HG03558 (cell line): ENCODE data around the gene SYAP1.
A peak's percentile ranks its signal among the peaks of the same experiment; 100 is the strongest.
"Not testable (repeated sequence)": the region's sequence is repeated elsewhere in the genome, so short reads cannot be mapped to it uniquely, and the experiment has no call there.

Source experiments
- ATAC-seq: cut with Tn5 transposase; IDR thresholded peaks from one replicate; pipeline ENCODE4 v1.9.1; 2021; ENCODE audit warnings: moderate number of reproducible peaks; ENCODE audit not compliant: unreplicated experiment; ENCODE audit errors: extremely low read depth

Gene SYAP1, protein sequence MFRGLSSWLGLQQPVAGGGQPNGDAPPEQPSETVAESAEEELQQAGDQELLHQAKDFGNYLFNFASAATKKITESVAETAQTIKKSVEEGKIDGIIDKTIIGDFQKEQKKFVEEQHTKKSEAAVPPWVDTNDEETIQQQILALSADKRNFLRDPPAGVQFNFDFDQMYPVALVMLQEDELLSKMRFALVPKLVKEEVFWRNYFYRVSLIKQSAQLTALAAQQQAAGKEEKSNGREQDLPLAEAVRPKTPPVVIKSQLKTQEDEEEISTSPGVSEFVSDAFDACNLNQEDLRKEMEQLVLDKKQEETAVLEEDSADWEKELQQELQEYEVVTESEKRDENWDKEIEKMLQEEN

DNA sequence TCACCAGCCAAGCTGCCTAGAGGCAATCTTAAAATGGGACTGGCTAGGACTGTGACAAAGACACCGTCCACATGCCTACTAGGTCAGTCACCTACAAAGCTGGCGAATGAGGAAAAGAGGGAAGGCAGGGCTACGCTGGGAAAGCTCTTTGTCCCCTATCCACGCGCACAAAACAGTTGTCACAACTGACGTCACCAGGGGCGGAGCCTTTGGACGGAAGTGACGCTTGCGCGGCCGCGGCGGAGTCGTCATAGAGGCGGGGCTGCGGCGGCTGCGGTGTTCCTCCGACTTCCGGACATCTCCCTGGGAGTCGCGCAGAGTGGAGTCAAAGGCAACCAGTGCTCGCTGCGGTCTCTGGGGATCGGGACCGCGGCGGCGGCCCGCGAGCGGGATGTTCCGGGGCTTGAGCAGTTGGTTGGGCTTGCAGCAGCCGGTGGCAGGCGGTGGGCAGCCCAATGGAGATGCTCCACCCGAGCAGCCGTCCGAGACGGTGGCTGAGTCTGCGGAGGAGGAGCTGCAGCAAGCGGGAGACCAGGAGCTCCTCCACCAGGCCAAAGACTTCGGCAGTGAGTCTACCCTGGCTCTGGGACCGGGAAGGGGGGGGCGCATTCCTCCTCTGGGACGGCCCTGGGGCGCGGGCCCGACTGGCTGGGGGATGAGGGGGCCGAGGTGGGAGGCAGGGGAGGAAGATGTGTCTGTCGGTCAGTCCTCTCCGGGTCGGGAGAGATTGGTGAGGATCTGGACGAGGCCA, at the start of gene SYAP1:
TSS of gene SYAP1 (plus strand) at position 279 of the 751 bp plus-strand sequence. CDS start at position 392, 113 bp downstream.
- ATAC-seq, result peak; percentile 99

DNA sequence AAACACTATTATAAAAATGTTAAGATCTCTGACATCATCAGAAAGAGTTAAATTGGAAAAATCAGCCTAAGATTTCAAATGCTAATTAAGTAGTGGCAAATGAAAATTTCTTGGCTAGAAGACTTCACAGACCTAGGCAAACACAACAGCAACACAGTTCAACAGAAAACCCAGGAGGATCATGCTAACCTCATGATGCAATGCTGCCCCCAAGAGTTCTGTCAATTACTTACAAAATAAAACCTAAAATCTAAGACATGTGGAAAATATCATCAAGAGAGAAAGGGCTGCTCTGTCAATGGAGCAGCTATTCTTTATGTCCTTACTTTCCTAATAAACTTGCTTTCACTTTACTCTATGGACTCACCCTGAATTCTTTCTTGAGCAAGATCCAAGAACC, 48.4 kb upstream of the SYAP1 start:
- ATAC-seq, result no peak

DNA sequence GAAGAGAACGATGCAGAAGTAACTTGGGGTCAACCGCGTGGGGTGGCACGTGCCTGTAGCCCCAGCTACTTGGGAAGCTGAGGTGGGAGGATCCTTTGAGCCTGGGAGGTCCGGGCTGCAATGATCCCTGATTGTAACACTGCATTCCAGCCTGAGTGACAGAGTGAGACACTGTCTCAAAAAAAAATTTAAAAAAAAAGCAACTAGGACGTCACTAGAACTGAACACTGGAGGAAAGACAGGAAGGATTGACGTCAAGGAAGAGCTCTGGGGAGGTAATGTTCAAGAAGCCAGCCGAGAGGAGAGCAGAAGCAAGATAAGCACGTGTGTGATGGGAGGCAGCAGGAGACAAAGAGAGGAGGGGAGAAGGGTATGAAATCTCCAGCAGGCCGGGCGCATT, 40.7 kb upstream of the SYAP1 start:
- no peak for ATAC-seq

DNA sequence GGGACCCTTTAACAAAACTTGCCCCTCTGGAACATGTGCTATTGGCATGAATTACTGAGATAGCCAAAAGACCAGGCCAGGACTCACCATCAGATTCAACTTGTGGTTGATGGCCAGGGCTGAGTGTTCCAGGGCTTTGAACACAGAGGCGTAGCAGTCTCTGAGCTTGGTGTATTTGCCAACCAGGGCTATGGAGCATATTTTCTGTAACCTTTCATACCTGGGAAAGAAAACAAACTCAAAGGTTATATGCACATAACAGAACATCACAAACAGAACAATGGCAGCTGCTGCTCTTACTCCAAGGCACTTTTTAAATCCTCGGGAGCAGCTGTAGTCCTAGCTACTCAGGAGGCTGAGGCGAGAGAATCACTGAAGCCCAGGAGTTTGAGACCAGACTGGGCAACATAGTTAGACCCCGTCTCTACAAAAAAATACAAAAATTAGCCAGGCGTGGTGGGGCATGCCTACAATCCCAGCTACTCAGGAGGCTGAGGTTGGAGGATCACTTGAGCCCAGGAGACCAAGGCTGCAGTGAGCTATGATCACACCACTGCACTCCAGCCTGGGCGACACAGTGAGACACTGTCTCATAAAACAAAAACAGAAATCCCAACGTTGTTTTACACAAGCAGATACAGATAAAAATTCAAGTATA, 36.3 kb upstream of the SYAP1 start:
- no peak for ATAC-seq

DNA sequence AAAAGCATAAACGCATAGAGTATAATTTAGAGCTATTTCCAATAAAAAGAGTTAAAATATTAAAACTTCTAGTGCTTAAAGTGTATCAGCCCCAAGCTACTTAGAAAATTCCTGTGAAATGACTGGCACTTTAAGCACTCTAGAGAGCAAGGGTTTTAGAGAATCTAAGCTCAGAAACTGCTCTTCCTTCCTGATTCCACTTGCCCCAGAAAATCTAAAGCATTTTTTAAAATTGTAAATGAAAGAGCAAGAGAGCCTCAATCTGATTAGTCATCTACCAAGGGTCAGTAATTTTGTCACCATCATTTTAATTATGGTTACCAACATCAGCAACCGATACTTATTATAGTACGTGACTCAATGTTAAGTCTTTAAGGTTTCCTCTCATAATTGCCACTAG, 31.9 kb upstream of the SYAP1 start:
- ATAC-seq, result no peak

DNA sequence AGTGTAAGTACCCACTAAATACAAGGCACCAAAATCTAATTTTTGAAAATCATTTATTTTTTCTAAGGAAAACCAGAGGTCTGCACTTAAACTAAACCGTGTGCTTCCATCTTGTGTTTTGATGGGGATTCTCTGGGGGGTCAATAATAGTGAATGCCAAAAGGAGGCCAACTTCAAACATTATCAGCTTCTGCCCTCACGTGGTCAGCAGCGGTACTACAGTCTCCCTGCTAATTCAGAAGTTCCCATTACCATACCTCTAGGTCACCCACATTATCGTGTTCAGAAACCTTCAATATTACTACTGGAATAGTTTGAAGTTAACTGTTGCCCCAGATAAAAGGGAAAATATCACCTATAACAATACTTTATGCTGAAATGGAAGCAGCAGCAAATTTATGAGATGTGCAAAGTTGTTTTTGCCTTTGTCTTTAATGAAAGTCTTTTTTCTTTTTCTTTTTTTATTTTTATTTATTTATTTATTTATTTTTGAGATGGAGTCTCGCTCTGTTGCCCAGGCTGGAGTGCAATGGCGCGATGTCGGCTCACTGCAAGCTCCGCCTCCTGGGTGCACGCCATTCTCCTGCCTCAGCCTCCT, 24.2 kb upstream of the SYAP1 start:
- ATAC-seq, result no peak

DNA sequence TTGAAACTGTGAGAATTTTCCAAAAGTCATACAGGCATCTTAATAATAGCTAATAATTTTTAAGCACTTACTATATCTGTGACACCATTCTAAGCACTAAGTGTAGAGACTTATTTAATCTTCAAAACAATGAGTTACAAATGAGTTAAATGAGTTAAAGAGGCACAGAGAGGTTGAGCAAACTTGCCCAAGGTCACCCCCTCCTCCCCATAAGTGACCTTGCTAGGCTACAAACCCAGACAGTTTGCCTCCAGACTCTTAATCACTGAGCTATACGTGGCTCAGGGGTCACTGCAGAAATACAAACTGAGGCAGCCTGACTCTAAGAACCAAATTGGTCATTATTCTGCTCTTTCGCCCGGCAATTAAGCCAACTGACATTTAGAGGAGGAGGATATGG, 22.5 kb upstream of the SYAP1 start:
- no peak for ATAC-seq

DNA sequence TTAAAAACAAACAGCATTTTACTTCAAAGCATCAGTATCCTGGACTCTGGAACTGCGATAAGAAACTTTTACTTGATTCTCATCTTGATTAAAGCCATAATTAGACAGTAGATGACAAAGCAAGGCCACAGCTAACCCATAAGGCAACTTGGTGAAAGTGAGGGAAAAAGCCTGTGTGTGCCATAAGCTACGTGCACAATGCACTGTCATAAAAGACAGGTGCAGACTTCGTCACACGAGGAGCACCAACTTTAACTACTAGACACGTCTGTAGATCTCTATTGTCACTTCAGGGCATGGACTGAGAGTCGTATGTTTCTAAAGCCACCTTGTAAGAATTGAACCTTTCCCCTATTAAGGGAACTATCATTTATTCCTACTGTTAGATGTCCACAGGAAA, 20.0 kb upstream of the SYAP1 start:
- ATAC-seq, result no peak

DNA sequence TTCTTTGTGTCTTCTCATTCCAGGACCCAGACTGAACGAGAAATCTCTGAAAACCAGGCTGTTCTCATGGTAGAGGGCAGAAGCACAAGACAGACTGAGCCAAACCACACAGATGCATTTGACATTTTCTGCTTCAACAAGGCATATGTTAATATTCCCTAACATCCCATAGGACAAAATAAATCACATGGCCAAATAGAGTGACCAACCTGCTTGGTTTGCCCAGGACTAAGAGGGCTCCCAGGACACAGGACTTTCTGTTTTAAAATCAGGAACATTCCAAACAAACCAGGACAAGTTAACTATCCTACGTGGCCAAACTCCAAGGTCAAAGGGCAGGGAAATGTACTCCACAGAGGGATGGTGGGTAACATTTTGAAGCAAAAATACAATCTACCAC, 18.7 kb upstream of the SYAP1 start:
- no peak for ATAC-seq

DNA sequence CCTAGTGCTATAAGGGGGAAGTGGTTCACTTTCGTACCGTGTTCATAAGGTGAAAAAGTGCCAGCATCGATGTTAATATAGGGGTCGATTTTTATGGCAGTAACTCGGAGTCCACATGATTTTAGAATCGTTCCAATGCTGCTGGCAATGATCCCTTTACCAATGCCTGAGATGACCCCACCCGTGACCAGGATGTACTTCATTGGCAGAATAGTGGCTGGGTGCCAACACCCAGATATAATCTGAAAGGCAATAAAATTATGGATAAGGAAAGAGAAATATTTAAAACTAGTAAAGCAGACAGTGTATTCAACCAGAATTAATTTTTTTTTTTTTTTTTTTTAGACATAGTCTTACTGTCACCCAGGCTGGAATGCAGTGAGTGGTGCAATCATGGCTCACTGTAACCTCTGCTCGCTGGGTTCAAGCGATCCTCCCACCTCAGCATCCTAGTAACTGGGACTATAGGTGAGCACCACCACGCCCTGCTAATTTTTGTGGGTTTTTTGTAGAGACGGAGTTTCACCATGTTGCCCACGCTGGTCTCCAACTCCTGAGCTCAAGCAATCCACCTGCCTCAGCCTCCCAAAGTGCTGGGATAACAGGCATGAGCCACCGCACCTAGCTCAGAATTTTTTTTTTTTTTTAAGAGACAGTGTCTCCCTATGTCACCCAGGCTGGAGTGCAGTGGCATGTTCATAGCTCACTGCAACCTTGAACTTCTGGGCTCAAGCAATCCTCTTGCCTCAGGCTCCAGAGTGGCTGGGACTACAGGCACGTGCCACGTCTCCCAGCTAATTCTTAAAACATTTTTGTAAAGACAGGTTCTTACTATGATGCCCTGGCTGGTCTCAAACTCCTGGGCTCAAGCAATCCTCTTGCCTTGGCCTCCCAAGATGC, 16.5 kb upstream of the SYAP1 start:
- no peak for ATAC-seq

DNA sequence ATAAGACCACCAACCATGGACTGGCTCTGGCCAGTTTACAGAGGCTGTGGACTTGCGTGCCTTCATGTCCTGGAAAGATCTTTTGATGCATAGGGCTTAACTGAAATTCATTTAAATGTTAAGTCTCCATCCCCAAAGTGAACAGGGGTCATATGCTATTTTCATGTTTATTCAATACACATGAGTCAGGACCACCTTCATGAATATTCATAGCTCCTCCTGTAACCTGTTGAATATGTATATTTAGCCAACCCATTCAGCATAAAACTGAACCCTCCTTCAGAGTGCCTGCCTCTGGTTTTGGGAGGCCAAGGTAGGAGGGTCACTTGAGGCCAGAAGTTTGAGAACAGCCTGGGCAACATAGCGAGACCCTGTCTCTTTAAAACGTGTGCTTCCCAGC, 14.0 kb upstream of the SYAP1 start:
- no peak for ATAC-seq

DNA sequence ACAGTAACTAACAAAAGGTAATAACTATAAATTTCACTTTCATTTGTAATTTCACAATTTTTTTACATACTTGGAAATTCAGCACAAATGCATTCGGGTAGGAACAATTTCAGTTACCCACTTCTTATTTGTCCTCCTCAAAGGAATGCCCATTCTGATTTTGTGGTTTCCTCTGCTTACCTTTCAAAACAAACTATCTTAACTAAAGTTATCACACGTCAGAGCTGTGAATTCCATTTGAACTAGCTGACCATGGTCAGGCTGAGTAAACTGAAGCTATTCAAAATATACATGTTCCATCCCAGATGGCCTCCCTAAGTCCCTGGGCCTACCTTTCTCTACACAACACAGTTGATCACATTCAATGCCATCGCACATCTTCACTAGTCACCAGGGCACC, 11.4 kb upstream of the SYAP1 start:
- no peak for ATAC-seq

DNA sequence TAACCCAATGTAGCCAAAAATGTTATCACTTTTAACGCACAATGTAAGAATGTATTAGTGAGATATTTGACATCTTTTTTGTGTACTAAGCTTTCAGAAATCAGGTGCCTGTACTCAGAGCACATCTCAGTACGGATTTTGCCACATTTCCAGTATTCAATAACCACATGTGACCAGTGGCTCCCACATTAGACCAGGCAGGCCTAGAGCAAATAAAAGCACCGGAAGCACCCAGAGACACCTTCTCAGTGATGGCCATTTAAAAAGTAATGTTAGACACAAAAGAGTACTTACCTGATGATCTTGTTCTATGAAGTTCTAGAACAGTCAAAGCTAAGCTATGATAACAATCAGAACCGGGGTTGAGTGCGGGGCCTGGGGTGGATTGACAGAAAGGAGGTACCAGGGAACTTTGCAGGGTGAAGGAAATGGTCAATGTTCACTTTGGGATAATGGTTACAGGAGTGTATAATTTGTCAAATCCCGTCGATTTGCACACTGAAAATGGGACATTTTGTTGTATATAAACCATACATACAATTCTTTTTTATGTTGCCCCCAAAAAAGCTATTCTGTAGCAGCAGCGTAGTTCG, 8.1 kb upstream of the SYAP1 start:
- no peak for ATAC-seq

DNA sequence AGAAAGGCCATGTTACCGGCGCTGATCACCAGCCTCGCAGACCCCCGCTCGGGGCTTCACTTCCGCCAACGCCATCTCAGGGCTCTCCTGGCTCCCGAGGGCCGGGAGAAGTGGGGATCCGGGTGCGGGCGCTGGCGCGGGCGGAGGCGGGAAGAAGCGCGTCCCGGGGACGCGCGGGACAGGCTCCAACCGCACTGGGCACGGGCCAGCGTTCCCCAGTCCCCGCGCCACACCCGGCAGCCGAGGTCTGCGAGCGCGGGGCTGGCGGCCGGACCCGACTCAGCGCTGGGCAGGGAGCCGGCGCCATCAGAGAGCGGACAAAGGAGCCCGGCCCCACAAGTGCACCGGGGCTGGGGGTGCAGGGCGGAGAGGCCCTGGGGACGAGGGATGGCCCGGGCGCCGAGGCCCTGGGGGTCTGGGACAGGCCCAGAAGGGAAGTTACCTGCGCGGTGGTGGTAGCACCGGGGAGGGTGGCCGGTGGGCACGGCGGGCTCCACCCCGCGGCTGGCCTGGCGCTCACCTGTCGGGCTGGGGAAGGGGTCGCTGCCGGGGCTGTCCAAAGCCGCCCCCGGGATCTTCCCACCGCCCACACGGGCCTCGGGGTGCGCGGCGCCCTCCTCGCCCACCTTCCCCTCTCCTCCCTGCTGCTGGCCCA, 7.4 kb upstream of the SYAP1 start:
- ATAC-seq, result peak; percentile 24

DNA sequence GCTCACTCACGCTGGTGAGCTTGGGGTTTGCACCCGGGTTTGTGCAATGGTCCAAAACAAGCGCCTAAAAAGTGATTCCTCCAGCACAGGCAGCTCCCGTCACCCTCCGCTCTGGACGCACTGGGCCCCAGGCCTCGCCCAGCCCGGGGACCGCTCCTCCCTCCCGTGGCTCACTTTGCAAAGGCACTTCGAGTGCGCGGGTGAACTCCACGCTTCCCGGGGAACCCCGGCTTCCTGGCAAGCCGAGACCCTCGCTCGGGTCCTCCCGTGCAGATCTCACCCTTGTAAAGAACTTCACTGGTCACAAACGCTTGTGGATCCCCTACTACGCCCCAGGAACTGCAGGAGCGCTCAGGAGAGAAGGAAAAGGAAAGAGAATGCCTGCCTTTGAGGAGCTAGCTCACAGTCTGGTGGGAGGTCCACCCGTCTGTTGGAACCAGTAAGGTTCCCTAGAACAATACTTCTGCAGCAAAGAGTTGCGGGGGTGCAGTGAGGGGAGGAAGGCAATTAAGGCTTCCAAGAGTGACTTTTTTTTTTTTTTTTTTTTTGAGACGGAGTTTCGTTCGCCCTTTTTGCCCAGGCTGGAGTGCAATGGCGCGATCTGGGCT, 6.8 kb upstream of the SYAP1 start, which contains the start of gene CTPS2:
TSS of gene CTPS2 (minus strand) at position 122 of the 608 bp plus-strand sequence. CDS start 9,767 bp downstream, outside the sequence.
- peak; percentile 49 for ATAC-seq

DNA sequence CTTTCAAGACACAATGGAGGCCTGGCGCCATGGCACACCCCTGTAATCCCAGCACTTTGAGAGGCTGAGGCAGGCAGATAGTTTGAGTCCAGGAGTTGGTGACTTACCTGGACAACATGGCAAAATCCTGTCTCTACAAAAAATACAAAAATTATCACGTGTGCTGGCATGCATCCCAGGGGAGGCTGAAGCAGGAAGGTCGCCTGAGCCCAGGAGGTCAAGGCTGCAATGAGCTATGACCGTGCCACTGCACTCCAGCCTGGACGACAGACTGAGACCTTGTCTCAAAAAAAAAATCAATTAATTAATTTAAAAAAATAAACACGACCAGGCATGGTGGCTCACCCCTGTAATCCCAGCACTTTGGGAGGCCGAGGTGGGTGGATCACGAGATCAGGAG, 4.9 kb upstream of the SYAP1 start:
- ATAC-seq, result no peak

DNA sequence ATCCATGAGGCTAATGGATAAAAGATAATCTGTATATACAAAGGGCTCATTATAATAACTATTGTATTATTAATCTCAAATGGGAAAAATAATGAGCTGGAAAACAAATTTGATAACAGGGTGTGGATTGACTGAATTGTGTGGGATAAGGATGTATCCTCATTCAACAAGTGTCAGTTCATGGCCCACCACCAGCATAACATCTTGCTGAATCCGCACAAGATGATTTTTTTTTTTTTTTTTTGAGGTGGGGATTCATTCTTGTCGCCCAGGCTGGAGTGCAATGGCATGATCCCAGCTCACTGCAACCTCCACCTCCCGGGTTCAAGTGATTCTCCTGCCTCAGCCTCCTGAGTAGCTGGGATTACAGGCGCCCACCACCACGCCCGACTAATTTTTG, 3.8 kb upstream of the SYAP1 start:
- ATAC-seq, result not testable (repeated sequence)

DNA sequence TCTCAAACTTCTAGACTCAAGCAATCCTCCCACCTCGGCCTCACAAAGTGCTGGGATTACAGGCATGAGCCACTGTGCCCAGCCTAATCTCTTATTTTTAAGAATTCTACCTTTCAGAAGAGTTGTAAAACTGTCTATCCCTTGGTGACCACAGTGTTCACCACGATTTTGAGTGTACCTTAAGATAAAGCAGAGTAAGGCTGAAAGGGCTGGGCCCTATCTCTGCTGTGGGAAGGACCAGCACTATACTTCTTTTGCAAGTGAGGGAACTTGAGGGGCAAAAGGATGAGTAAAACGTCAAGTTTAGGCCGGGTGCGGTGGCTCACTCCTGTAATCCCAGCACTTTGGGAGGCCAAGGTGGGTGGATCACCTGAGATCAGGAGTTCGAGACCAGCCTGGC, 3.0 kb upstream of the SYAP1 start:
- ATAC-seq, result not testable (repeated sequence)
